Right ventricle myocardium superior (tissue), 1 donor: ENCODE data around the gene NCOA3. TPM values are rescaled to one million over a fixed set of nuclear protein-coding genes. Genes with fewer than 3 reads are reported as not detected.
A peak's percentile ranks its signal among the peaks of the same experiment; 100 is the strongest.

Experiments used
- ATAC-seq: fragments of 200-7000 bp; cut with Tn5 transposase; one replicate; pipeline ENCODE4 v1.9.1; 2020; ENCODE audit warnings: mild to moderate bottlenecking; ENCODE audit not compliant: poor library complexity
- DNase-seq: peaks from one replicate; pipeline ENCODE4 v3.0.0-alpha.2; 2020
- intact Hi-C: fragments of 100-400 bp; cut with DNase I; formaldehyde crosslinking; loops from one replicate; pipeline ENCODE4 v1.11.2; 2022
- total RNA-seq: library from RNA; stranded (reverse); fragmentation: NEBNext Ultra II Directional; extraction: Animal tissue kit (Norgen Biotek cat#: 25700); gene quantifications from one replicate; pipeline ENCODE4 v1.2.1, GENCODE V29; 2021
- donor health status: DM: no; HTN: yes; CAD: no; lungs with severe emphysema.

Gene NCOA3
- total RNA-seq, 1 donor from 2014 or later: 19.1 TPM

- DNase-seq (no peak), ATAC-seq (no peak)
- intact Hi-C loops: no loop called here
These were observed 196.5 kb downstream of the NCOA3 start for GRCh38 chr20:47698142-47698541.

GRCh38 chr20:47699818-47700217, 198.1 kb downstream of the NCOA3 start:
- intact Hi-C loops: no loop called here
- no peak for DNase-seq

GRCh38 chr20:47700327-47700726, 198.6 kb downstream of the NCOA3 start:
- intact Hi-C loops: no loop called here
- ATAC-seq: no peak
- DNase-seq: no peak

More at GRCh38 chr20:47699818-47700217, 198.1 kb downstream of the NCOA3 start:
- no peak for ATAC-seq

GRCh38 chr20:47701612-47702011, 199.9 kb downstream of the NCOA3 start:
- intact Hi-C loops: no loop called here
- no peak for DNase-seq
- no peak for ATAC-seq

GRCh38 chr20:47703748-47704147, 202.1 kb downstream of the NCOA3 start:
- no peak for DNase-seq
- intact Hi-C loops: no loop called here
- ATAC-seq: no peak

GRCh38 chr20:47704746-47705496, 203.2 kb downstream of the NCOA3 start:
- DNase-seq (peak; percentile 58), ATAC-seq (peak; percentile 56)
- intact Hi-C loops: no loop called here

DNA sequence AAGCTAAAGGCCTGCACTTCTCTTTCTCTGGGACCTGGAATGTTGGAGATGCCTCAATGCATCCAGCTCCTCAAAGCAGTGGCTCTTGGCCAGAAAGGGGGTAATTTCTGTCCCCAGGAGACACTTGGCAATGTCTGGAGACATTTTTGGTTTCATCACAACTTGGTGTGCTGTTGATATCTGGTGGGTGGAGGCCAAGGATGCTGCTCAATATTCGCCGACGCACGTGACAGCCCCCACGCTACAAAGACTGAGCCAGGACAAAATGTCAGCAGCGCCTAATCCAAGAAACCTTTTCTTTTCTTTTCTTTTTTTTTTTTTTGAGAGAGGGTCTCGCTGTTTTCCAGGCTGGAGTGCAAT, 203.8 kb downstream of the NCOA3 start:
- peak; percentile 47 for ATAC-seq
- intact Hi-C loops: no loop called here
- no peak for DNase-seq

DNA sequence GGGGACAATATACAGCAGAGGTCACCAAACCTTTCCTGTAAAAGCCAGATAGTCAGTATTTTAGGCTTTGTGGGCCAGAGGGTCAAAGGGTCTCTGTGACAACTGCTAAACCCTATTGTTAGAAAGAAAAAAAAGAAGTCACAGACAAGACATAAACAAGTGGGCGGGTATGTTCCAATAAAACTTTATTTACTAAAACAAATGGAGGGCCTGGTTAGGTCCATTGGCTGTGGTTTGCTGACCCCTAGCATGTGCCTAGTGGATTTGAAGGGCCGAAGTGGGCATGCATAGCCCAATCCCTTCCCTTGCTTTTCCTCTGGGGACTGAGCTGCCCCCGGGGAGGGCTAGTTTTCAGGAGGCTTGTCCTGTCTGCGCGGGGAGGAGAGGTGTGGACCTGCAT, 204.7 kb downstream of the NCOA3 start:
- DNase-seq (no peak), ATAC-seq (no peak)
- intact Hi-C loops: no loop called here

Other genes starting within 250 kb of the NCOA3 start
- 37.7 TPM for gene ZMYND8, start 145.2 kb upstream of the NCOA3 start, total RNA-seq